Calu3 (cell line): Measurements from ENCODE around the gene ZNF564. TPM values are rescaled to one million over a fixed set of nuclear protein-coding genes. Genes with fewer than 3 reads are reported as not detected.
"Not testable (repeated sequence)": the region's sequence is repeated elsewhere in the genome, so short reads cannot be mapped to it uniquely, and the experiment has no call there.

Experiments used
- BruUV-seq: library from RNA; stranded (reverse); fragments of 400-500 nt; replicated peaks from 2 replicates; lab custom pipeline; 2021; lab: Mats Ljungman, UMichigan
- CTCF ChIA-PET: fragments of 300-600 bp; sonication (Branson Sonifier 250); formaldehyde crosslinking; loops from one replicate; lab custom pipeline; 2022; ENCODE audit warnings: antibody characterized with exemption; lab: Charles Lee
- DNase-seq: peaks from one replicate; pipeline ENCODE4 v3.0.0; 2022
- H3K27ac Mint-ChIP-seq: one replicate; pipeline ENCODE4 v1.8.0; 2022; ENCODE audit warnings: mixed read lengths; ENCODE audit not compliant: unreplicated experiment
- H3K27me3 Mint-ChIP-seq: one replicate; pipeline ENCODE4 v1.8.0; 2022; ENCODE audit warnings: mixed read lengths; ENCODE audit not compliant: unreplicated experiment
- H3K36me3 Mint-ChIP-seq: one replicate; pipeline ENCODE4 v1.8.0; 2022; ENCODE audit warnings: mild to moderate bottlenecking, moderate library complexity, mixed read lengths; ENCODE audit not compliant: insufficient read depth, unreplicated experiment
- H3K4me1 Mint-ChIP-seq: one replicate; pipeline ENCODE4 v1.8.0; 2022; ENCODE audit warnings: mild to moderate bottlenecking, low read depth, mixed read lengths; ENCODE audit not compliant: unreplicated experiment
- H3K4me3 Mint-ChIP-seq: one replicate; pipeline ENCODE4 v1.8.0; 2022; ENCODE audit warnings: mild to moderate bottlenecking, low read depth, moderate library complexity, mixed read lengths; ENCODE audit not compliant: unreplicated experiment
- H3K9me3 Mint-ChIP-seq: one replicate; pipeline ENCODE4 v1.8.0; 2022; ENCODE audit warnings: low read depth, mixed read lengths; ENCODE audit not compliant: unreplicated experiment
- CTCF ChIP-seq: fragments of 200-600 bp; IDR thresholded peaks from one replicate; pipeline ENCODE4 v1.8.0; 2022; ENCODE audit warnings: antibody characterized with exemption; ENCODE audit not compliant: unreplicated experiment
- intact Hi-C: fragments of 100-400 bp; cut with micrococcal nuclease; formaldehyde crosslinking; loops from one replicate; pipeline ENCODE4 v1.10.0; 2022; ENCODE audit not compliant: unreplicated experiment
- total RNA-seq: library from RNA; stranded (reverse); gene quantifications from 2 replicates; pipeline ENCODE4 v1.2.3, GENCODE V29; 2022

The ZNF564 gene
- total RNA-seq, 1 experiment from 2014 or later: 6.6 TPM

GRCh38 chr19:12567951-12568350, 16.7 kb upstream of the ZNF564 start:
- intact Hi-C loops: no loop called here
- Mint-ChIP-seq H3K9me3 (peaks cover 5% of the 10 kb centered on the region), H3K4me1 (no peaks in the 10 kb centered on the region), H3K27ac (no peak overlapping the region), H3K36me3 (no peaks in the 10 kb centered on the region), H3K27me3 (no peaks in the 10 kb centered on the region), H3K4me3 (no peak overlapping the region)
- DNase-seq: no peak
- TF ChIP-seq CTCF: no peak
- CTCF ChIA-PET: no interaction called here
- BruUV-seq: no TSS peak

- H3K27me3 Mint-ChIP-seq, BruUV-seq, H3K27ac Mint-ChIP-seq, CTCF ChIA-PET, H3K9me3 Mint-ChIP-seq, H3K4me1 Mint-ChIP-seq, H3K4me3 Mint-ChIP-seq, H3K36me3 Mint-ChIP-seq, DNase-seq, intact Hi-C loops: not testable (repeated sequence)
These were observed 15.1 kb upstream of the ZNF564 start for GRCh38 chr19:12566380-12566779.

- no peak overlapping the region for H3K27ac Mint-ChIP-seq
- peak; percentile 73 for TF ChIP-seq CTCF
- H3K36me3 Mint-ChIP-seq: no peaks in the 10 kb centered on the region
- peaks cover 2% of the 10 kb centered on the region for H3K9me3 Mint-ChIP-seq
- intact Hi-C loops: loop anchor here (5.0 kb wide), 1 partner anchor 103 kb away; the partner anchor contains the start of genes MAN2B1 and WDR83
- BruUV-seq: no TSS peak
- CTCF ChIA-PET: no interaction called here
- H3K4me3 Mint-ChIP-seq: no peak overlapping the region
- peak; percentile 82 for DNase-seq
- no peaks in the 10 kb centered on the region for H3K27me3 Mint-ChIP-seq
- H3K4me1 Mint-ChIP-seq: no peaks in the 10 kb centered on the region
These were observed 12.9 kb upstream of the ZNF564 start for GRCh38 chr19:12564016-12564664.

GRCh38 chr19:12555456-12555930, 4.2 kb upstream of the ZNF564 start:
- peaks cover 15% of the 10 kb centered on the region for H3K36me3 Mint-ChIP-seq
- DNase-seq: no peak
- TF ChIP-seq CTCF: no peak
- intact Hi-C loops: no loop called here
- H3K9me3 Mint-ChIP-seq: peaks cover 6% of the 10 kb centered on the region
- BruUV-seq: no TSS peak
- peak overlapping the region; percentile 70 for H3K27ac Mint-ChIP-seq
- CTCF ChIA-PET: no interaction called here
- no peak overlapping the region for H3K4me3 Mint-ChIP-seq
- H3K27me3 Mint-ChIP-seq: no peaks in the 10 kb centered on the region
- no peaks in the 10 kb centered on the region for H3K4me1 Mint-ChIP-seq

GRCh38 chr19:12546903-12547302, 4.4 kb downstream of the ZNF564 start:
- Mint-ChIP-seq H3K4me3 (no peak overlapping the region), H3K27me3 (no peaks in the 10 kb centered on the region), H3K9me3 (peaks cover 11% of the 10 kb centered on the region), H3K36me3 (peaks cover 46% of the 10 kb centered on the region), H3K4me1 (no peaks in the 10 kb centered on the region), H3K27ac (no peak overlapping the region)
- DNase-seq: no peak
- intact Hi-C loops: no loop called here
- CTCF ChIA-PET: no interaction called here
- no TSS peak for BruUV-seq
- TF ChIP-seq CTCF: no peak
